Globus pallidus (tissue), 1 donor: ENCODE measurements around the gene TPGS2.
"Not testable (repeated sequence)": the region's sequence is repeated elsewhere in the genome, so short reads cannot be mapped to it uniquely, and the experiment has no call there.

Source experiments
- DNase-seq: peaks from one replicate; pipeline ENCODE4 v3.0.0-alpha.2; 2015; ENCODE audit warnings: low spot score

TPGS2 gene

GRCh38 chr18:36828630-36829361 is at the start of gene TPGS2, which contains the start of gene KIAA1328:
TPGS2 (minus strand) TSS chr18:36829002; CDS start chr18:36828767, 235 bp downstream.
KIAA1328 (plus strand) TSS chr18:36829127; CDS start chr18:36829139, 12 bp downstream.
- peak; percentile 86 for DNase-seq

- DNase-seq = not testable (repeated sequence)
Observed at GRCh38 chr18:36873826-36874225, 45.0 kb upstream of the TPGS2 start.

GRCh38 chr18:36872329-36872728 is 43.5 kb upstream of the TPGS2 start:
- no peak for DNase-seq

DNA sequence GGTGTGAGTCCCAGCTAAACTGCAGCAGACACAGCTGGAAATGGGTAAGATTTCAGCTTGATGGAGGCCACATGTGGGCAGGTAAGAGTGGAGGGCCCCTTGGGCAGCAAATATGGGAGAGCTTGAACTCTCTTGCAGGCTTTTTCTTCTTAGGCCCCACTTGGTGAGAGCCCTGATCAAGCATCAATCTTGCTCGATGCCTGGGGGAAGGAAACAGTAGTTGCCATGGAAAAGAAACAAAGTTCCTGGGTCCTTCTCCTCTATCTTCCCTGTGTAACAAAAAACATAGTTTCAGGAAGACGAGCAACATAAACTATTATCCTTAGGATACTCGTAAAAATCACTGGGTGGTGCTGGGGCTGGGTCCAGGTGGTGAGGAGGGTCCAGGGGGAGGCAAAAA is 43.0 kb upstream of the TPGS2 start:
- DNase-seq = no peak

DNA sequence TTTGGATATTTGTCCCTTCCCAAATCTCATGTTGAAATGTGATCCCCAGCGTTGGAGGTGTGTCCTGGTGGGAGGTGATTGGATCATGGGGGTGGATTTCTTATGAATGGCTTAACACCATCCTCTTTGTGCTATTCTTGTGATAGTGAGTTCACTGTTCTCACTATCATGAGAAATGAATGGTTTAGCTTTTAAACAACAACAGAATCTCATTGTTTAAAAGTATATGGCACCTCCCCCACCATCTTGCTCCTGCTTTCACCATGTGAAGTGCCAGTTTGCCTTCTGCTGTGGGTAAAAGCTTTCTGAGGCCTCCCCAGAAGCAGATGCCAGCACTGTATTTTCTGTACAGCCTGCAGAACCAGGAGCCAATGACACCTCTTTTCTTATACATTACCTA is 38.3 kb upstream of the TPGS2 start:
- peak; percentile 26 for DNase-seq

GRCh38 chr18:36862182-36862581 is 33.4 kb upstream of the TPGS2 start:
- no peak for DNase-seq

DNA sequence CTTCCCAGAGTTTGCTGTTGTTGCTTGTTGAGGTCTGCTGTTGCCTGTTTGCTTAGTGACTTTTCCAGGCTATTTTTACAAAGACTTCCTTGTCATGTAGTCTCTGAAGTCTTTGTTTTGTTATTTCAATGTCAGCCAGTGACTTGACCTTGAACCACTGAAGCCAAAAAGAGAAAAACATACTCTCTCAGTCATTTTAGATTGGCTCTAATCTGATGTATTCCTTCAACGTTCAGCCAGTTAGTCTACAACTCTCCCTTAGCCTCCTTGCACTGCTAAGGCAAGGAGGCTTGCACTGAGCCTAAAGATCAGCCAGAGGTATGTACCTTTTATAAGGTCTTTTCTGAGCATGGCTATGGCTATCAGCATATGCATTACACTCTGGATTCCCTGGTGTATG is 28.0 kb upstream of the TPGS2 start:
- DNase-seq = no peak

- DNase-seq = no peak
Observed at GRCh38 chr18:36851202-36851590, 22.4 kb upstream of the TPGS2 start.

GRCh38 chr18:36850527-36851201 is 21.9 kb upstream of the TPGS2 start:
- no peak for DNase-seq

- no peak for DNase-seq
Observed at GRCh38 chr18:36849288-36850006, 20.6 kb upstream of the TPGS2 start.

DNA sequence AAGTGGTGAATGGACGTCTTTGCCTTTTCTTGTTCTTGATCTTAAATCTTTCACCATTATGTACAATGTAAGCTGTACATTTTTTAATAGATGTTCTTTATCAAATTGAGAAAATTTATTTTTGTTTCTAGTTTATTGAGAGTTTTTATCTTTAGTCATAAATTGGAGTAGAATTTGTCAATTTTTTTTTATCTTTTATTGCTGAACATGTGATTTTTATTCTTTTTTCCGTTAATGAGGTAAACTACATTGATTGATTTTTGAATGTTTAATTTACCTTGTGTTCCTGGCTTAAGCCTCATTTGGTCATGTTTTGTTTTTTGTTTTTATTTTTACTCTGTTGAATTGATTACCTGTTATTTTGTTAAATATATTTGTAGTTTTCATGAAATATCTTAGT is 19.8 kb upstream of the TPGS2 start:
- DNase-seq = no peak

DNA sequence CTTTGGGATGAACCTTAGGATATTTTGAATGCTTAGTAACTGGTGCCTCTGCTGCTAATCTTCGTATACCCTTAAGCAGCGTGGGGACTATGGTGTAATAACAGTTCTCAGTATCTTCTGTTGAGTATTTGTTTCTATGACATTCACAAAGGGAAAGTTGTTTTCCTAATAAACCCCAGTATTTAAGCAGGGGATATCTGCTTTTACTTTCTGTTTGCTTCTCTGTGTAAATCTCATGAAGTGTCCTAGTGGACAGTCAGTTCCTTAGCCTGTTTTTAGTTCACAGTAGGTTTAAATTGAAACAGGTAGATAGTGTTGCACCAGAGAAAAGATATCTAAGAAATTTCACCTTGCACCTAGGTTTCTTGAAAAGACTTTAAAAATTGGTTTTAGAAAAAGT is 15.0 kb upstream of the TPGS2 start:
- no peak for DNase-seq

- DNase-seq = no peak
Observed at GRCh38 chr18:36843199-36843598, 14.4 kb upstream of the TPGS2 start.

- no peak for DNase-seq
Observed at GRCh38 chr18:36839835-36840234, 11.0 kb upstream of the TPGS2 start.

DNA sequence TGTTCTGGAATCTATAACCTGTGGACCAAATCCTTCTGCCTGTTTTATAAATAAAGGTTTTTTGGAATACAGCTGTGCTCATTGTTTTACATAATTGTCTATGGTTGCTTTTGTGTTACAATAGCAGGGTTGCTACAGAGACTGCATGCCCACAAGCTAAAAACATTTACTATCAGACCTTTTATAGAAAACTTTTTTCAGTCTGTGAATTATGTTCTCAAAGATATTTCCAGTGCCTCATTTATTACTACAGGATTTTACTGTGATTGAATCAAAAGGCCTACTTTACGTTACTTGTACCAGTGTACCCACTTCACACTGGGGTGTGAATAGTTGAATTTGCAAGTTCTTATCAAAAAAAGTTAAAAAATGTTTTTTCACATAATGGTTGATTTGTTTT is 7.1 kb upstream of the TPGS2 start:
- peak; percentile 29 for DNase-seq

DNA sequence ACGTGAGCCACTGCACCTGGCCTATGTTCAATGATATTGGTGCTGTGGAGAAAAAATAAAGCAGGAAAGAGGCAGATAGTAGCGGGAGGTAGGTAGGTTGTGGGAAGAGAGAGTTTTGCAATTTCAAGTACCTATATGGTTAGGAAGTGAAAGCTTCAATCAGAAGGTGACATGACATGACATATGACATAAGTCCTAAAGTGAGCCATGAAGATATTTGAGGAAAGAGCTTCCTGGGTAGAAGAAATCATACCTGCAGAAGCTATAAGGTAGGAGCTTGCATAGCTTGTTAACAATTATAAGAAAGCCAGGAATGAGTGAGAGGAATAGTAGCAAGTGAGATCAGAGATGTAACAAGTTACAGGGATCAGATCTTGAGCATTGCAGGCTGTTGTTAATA is 4.3 kb upstream of the TPGS2 start:
- no peak for DNase-seq

DNA sequence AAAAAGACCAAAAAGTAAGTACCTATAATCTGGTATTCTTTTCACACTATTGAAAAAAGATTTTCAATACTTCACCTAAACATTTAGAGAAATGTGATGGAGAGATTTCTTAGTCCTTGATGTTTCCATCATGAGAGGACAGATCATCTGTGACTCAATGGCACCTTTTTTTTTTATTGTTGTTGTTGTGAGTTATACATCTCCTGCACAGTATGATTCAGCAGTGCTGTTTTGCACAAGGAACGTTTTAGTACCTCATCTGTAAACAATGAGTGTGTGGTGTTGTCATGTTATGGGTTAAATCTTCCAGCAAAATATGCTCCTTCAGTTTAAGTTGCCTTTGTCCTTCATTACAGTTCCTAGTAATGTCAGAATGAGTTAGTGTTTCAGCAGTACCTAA is 2.3 kb upstream of the TPGS2 start:
- no peak for DNase-seq

DNA sequence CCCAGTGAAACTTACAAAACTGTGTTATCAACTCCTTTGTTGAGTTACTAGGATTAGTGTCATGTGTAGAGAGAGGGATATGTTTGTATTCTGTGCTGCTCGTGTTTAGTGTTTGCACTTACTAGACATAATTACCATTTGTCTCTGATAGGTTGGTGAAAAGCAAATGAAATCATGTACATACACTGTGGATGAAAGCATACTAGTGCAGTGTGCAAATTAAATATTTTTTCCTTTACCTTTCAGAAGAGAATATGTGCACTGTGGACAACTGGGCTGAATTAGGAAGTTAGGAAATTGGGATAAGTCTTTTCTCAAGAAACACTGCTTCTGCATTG is 1.3 kb upstream of the TPGS2 start:
- DNase-seq = no peak

GRCh38 chr18:36829362-36830157 is 758 bp upstream of the TPGS2 start:
- DNase-seq = peak; percentile 14

GRCh38 chr18:36828157-36828629 is 609 bp downstream of the TPGS2 start:
- DNase-seq = no peak

GRCh38 chr18:36826556-36826955 is 2.2 kb downstream of the TPGS2 start:
- DNase-seq = no peak

DNA sequence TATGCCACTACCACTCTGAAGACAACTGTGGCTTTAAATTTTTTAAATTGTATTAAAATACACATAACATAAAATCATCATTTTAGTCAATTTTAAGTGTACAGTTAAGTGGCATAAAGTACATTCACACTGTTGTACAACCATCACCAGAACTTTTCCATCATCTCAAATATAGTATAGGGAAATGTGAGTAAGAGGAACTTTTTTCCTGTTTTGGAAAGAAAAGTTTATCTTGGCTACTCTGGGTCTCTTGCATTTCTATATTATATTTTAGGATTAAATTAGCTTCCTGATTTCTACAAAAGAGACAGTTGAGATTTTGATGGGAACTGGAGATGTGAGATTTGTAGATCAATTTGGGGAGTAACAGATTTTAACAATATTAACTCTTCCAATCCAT is 3.3 kb downstream of the TPGS2 start:
- no peak for DNase-seq
